DND-41 (cell line): ENCODE data around the gene SPACA7.

ENCODE experiments used
- EZH2 ChIP-seq: IDR thresholded peaks from 3 replicates; pipeline ENCODE4 v1.6.1; 2012; ENCODE audit warnings: borderline replicate concordance, low read depth, mild to moderate bottlenecking, moderate library complexity, low read length, inconsistent platforms; ENCODE audit not compliant: severe bottlenecking
- TF ChIP-seq, protein P1 (sequence below): IDR thresholded peaks from 2 replicates; pipeline ENCODE4 v1.5.1; 2012; ENCODE audit warnings: borderline replicate concordance, low read length, moderate library complexity, mild to moderate bottlenecking; ENCODE audit not compliant: poor library complexity, severe bottlenecking; ENCODE audit errors: extremely low read depth

DNA sequence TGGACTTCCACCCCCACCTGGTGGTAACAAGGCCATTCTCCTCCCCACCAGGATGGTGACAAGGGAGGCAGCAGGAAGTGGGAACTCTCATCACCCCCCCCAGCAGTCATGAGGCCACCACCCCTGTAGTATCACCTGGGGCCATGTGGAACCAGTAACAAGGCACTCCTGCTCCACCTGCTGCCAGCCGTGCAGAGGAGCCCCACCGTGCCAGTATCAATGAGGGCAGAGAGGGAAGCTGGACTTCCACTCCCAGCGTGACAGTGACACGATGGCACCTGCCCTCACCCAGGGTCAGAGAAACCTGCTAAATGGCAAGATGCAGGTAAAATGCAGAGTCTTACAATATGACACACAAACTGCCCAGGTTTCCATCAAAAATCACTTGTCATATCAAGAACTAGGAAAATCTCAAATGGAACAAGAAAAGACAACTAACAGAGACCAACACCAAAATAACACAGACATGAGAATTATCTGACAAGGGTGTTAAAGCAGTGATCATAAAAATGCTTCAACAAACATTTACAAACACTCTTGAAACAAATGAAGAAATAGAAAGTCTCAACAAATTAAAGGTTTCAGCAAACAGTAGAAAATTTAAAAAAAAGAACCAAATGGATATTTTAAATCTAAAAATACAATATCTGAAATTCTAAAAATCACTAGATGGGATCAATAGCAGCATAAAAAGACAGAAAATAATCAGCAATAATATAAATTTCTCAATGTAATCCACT is 9.1 kb upstream of the SPACA7 start:
- TF ChIP-seq, protein P1, sequence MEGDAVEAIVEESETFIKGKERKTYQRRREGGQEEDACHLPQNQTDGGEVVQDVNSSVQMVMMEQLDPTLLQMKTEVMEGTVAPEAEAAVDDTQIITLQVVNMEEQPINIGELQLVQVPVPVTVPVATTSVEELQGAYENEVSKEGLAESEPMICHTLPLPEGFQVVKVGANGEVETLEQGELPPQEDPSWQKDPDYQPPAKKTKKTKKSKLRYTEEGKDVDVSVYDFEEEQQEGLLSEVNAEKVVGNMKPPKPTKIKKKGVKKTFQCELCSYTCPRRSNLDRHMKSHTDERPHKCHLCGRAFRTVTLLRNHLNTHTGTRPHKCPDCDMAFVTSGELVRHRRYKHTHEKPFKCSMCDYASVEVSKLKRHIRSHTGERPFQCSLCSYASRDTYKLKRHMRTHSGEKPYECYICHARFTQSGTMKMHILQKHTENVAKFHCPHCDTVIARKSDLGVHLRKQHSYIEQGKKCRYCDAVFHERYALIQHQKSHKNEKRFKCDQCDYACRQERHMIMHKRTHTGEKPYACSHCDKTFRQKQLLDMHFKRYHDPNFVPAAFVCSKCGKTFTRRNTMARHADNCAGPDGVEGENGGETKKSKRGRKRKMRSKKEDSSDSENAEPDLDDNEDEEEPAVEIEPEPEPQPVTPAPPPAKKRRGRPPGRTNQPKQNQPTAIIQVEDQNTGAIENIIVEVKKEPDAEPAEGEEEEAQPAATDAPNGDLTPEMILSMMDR = no peak
- no peak for TF ChIP-seq EZH2
